GM12872 (cell line): Measurements from ENCODE around the gene RUBCNL.

Experiments
- TF ChIP-seq, protein P1 (sequence below): IDR thresholded peaks from 3 replicates; pipeline ENCODE4 v1.5.1; 2011; ENCODE audit warnings: low read depth, mild to moderate bottlenecking, low read length, moderate library complexity; ENCODE audit not compliant: insufficient read depth

RUBCNL gene

DNA sequence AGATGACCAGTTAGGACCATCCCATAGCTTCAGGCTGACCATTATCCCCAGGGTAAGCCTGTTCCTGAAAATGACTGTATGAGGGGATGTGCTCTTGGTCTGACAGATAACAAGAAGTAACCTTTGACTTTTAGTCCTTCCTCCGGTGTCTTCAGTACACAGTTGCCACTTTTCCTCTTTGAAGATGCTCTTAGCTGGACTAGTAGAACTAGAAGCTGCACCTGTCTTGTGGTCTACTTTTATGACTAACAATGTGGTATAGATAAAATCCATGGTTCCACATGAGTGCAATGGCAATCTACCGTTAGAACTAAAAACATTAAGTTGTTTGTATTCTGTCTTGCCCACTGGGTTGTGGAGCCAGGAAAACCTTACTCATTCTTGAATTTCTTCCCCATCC, 5.9 kb upstream of the RUBCNL start:
- TF ChIP-seq, protein P1, sequence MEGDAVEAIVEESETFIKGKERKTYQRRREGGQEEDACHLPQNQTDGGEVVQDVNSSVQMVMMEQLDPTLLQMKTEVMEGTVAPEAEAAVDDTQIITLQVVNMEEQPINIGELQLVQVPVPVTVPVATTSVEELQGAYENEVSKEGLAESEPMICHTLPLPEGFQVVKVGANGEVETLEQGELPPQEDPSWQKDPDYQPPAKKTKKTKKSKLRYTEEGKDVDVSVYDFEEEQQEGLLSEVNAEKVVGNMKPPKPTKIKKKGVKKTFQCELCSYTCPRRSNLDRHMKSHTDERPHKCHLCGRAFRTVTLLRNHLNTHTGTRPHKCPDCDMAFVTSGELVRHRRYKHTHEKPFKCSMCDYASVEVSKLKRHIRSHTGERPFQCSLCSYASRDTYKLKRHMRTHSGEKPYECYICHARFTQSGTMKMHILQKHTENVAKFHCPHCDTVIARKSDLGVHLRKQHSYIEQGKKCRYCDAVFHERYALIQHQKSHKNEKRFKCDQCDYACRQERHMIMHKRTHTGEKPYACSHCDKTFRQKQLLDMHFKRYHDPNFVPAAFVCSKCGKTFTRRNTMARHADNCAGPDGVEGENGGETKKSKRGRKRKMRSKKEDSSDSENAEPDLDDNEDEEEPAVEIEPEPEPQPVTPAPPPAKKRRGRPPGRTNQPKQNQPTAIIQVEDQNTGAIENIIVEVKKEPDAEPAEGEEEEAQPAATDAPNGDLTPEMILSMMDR: no peak

DNA sequence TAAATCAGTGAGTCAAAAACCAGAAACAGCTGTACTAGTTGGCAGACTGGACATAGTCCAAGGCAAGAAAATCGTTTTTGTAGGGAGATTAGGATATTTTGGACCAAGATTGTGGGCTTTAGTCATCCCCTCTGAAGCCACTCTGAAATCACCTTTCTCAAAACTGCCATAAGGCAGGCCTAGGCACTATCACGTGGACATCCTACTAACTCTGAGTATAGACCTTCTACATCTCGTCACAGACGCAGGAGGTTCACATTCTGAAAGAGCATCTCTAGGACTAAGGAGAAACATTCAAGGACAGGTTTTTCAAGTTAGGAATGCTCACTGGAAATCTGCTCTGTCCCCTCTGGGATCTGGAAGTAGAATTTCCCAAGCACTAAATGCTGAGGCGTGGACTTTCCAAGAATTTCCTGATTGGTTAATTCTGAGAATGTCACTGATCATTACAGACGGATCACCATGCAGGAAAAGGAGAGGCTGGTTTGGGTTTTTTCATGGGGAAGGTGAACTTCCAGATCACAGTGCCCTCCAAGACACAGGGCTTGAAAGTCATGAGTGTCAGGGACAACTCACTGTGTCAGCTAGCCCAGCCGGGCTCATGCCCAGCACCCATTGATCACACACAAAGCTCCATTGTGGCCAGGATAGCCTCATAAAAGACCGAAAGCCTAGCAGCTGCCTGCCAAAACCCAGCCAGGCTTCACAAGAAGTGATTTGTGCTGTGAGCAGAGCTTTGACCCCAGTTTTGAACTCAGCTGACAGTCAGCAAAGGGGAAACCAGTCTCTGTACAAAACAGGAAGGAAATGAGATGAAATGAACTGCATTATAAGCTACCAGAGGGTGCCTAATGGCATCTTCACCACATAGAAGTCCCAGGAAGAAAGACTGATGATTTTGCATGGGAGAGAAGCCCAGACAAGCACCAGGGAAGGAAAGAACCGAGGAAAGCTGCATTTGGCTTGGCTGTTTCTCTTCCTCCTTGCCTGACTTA, 2.7 kb upstream of the RUBCNL start:
- TF ChIP-seq, protein P1: no peak

DNA sequence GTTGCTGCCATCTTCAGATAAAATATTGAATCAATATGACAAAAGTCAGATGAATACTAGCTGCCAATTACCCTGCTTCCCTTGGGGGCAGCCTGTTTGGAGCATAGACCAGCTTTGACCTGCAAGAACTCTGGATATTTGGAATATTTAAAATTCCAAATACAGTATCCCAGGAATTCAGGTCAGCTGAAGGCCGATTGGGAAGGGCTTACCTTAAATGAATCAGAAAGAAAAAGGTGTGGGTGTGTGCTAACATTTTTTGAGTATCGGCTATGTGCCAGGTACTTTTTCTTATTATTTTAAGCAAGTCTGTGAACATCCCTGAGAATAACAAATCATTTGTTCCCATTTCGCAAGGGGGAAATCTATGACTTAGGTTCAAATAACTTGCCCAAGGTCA, 1.8 kb upstream of the RUBCNL start:
- TF ChIP-seq, protein P1: no peak

- TF ChIP-seq, protein P1: no peak
These were observed 1.3 kb upstream of the RUBCNL start for GRCh38 chr13:46388308-46388707.

GRCh38 chr13:46386392-46387063, 524 bp downstream of the RUBCNL start:
- TF ChIP-seq, protein P1: no peak

GRCh38 chr13:46385946-46386345, 1.1 kb downstream of the RUBCNL start:
- TF ChIP-seq, protein P1: no peak

- TF ChIP-seq, protein P1: no peak
These were observed 3.7 kb downstream of the RUBCNL start for GRCh38 chr13:46383383-46383782.
